Forelimb muscle (tissue), 1 donor: ENCODE data around the gene SYTL3. TPM values are rescaled to one million over a fixed set of nuclear protein-coding genes. Genes with fewer than 3 reads are reported as not detected.
"Not testable (repeated sequence)": the region's sequence is repeated elsewhere in the genome, so short reads cannot be mapped to it uniquely, and the experiment has no call there.

ENCODE experiments used
- DNase-seq: peaks from one replicate; pipeline ENCODE4 v3.0.0-alpha.2; 2013; ENCODE audit warnings: low read depth
- polyA plus RNA-seq: library from polyadenylated mRNA; unstranded; fragments of 120-200 nt; gene quantifications from one replicate; pipeline ENCODE4 v1.2.1, GENCODE V29; 2013; ENCODE audit not compliant: insufficient read length

Gene SYTL3
- 9.5 TPM for polyA plus RNA-seq

GRCh38 chr6:158649289-158650143, at the start of gene SYTL3:
TSS of gene SYTL3 (plus strand) at chr6:158650054. CDS start at chr6:158663269, 13,215 bp downstream.
- DNase-seq, result no peak

DNA sequence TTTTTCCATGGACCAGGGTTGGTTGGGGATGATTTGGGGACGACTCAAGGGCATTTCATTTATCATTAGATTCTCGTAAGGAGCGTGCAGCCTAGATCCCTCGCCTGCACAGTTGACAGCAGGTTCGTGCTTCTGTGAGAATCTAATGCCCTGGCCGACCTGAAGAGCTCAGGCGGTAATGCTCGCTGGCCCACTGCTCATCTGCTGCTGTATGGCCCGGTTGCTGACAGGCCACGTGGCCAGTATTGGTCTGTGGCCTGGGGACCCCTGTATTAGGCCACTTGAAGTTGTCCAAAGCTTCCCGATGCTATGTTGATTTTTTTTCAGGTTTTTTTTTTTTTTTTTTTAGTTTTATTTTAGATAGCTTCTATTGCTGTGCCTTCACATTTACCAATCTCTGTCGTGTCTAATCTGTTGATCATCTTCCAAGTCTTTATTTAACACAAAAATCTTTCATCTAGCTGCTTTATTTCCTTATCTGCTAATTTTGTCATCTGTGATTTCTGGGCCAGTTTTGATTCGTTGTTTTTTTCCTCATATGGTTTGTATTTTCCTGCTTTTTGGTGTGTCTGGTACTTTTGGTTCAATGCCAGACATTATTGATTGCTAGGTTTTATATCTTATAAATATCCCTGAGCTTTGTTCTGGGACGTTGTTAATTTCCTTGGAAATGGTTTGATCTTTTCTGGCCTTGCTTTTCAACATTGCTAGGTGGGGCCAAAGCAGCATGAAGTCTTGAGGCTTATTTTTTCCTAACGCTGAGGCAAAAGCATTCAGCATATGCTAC, 46.4 kb upstream of the SYTL3 start:
- DNase-seq, result no peak

- no peak for DNase-seq
Measured at GRCh38 chr6:158604048-158604406, 45.8 kb upstream of the SYTL3 start.

- DNase-seq, result peak; percentile 51
Measured at GRCh38 chr6:158605266-158605878, 44.5 kb upstream of the SYTL3 start.

DNA sequence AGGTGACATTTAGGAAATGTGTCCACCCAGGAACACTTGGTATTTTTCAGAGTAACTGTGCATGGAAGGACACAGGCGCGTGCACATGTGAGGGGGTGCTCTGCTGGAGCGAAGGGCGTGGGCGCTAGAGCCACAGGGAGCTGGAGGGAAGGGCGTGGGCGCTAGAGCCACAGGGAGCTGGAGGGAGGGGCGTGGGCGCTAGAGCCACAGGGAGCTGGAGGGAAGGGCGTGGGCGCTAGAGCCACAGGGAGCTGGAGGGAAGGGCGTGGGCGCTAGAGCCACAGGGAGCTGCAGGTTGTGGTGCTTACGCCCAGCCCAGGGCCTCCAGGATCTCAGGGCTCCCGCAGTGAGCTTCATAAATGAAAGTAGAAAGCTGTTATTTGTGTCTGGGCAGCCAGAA, 43.8 kb upstream of the SYTL3 start:
- DNase-seq, result not testable (repeated sequence)

DNA sequence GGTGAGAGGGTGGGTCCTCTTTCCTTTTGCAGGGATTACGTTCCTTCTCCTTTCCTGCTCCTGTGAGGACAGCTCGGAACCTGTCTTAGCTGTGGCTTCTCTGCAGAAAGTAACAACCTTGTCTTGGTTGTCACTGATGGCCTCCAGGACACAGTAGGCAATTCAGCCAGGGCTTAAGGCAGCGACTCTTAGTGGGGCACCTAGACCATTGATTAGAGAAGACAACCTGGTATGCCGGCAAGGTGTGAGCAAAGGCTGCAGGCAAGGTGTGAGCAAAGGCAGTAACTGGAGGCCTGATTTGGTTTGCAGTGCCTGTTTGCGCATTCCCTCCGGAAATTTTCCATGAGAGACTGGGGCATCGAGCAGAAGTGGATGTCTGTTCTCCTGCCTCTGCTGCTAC, 42.9 kb upstream of the SYTL3 start:
- DNase-seq, result no peak

- DNase-seq, result no peak
Measured at GRCh38 chr6:158607411-158608170, 42.3 kb upstream of the SYTL3 start.

GRCh38 chr6:158608221-158608620, 41.6 kb upstream of the SYTL3 start:
- no peak for DNase-seq

DNA sequence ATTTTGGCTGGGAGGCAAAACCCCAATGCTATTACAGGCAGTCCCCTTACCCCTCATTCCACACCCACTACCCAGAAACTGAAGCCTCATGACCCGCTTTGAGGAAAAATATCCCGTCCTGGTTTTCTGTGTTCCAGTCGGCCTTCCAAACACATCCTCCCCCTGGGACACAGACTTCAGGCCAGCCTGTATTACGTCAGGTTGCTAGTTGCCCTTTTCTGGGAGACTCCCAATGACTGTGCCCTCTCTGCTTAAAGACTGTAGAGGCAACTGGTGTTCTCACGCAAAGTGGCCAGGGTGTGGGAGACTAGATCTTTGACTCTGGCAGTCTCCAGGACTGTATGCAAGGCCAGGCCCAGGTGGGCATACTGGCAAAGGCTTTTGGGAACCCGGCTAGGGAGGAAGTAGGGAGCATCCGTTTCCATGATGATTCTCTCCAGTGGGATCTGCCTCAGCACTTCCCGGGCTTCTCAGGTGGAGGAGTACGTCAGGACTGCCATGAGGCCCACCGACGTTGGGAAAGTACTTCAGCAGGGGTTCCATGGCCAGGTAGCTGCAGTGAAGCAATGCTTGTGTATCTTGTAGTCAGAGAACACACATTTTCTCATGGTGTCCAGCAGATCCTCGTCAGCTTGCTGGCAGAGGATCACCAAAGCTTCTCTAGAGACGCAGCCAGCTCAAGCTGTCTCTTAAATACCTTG, 40.2 kb upstream of the SYTL3 start:
- DNase-seq, result no peak

- DNase-seq, result no peak
Measured at GRCh38 chr6:158610319-158610968, 39.4 kb upstream of the SYTL3 start.

- DNase-seq, result no peak
Measured at GRCh38 chr6:158611039-158611438, 38.8 kb upstream of the SYTL3 start.

GRCh38 chr6:158611541-158612370, 38.1 kb upstream of the SYTL3 start:
- DNase-seq, result no peak

- not testable (repeated sequence) for DNase-seq
Measured at GRCh38 chr6:158614606-158615005, 35.2 kb upstream of the SYTL3 start.

- not testable (repeated sequence) for DNase-seq
Measured at GRCh38 chr6:158618289-158618688, 31.6 kb upstream of the SYTL3 start.

GRCh38 chr6:158619922-158620801, 29.7 kb upstream of the SYTL3 start:
- DNase-seq, result no peak

DNA sequence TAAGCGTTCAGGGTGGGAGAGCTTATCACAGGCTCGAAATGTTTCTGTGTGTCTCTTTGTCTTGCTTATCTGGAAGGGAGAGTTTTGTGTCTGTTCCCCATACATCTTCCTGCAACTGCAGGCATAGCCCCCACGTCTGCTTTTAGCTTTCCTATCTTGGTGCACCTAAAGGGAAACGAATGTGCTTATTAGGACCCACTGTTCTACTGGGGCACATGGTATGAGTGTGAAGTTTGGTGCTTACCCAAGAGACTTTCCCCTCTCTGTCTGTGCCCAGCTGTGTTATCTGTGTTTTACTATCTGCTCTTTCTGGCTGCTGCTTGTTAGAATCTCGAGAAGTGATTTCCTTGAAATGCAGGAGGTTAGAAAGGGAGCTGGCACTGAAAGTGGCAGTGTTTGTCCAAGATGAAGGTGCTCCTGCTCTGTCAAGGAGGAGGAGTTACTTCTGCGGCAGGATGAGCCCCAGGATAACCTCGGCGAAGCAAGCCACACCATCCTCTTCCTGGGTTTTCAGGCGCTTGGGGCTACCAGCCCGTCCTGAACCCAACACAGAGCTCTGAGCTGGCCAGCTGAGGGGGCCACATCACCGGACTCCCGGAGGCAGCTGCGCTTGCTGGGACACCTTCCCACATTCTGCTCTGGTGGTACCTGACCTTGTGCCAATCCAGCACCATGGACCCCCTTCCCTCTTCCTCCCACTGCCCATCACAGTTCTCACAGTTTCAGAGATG, 28.7 kb upstream of the SYTL3 start:
- DNase-seq, result no peak

GRCh38 chr6:158621694-158622544, 27.9 kb upstream of the SYTL3 start:
- no peak for DNase-seq
